BE2C (cell line): Measurements from ENCODE around the gene CES2.

Experiments used
- DNase-seq: peaks from one replicate; pipeline ENCODE4 v3.0.0-alpha.2; 2020
- H3K27me3 ChIP-seq: fragments of 250-450 bp; sonication (Bioruptor Pico); 2 replicates; pipeline ENCODE4 v1.5.1; 2020; ENCODE audit warnings: mild to moderate bottlenecking
- H3K36me3 ChIP-seq: fragments of 250-450 bp; sonication (Bioruptor Pico); 2 replicates; pipeline ENCODE4 v1.5.1; 2020; ENCODE audit warnings: mild to moderate bottlenecking
- H3K4me1 ChIP-seq: fragments of 250-450 bp; sonication (Bioruptor Pico); 2 replicates; pipeline ENCODE4 v1.5.1; 2020
- H3K4me3 ChIP-seq: 2 replicates; pipeline ENCODE4 v1.5.1; 2011; ENCODE audit warnings: low read depth, low read length
- H3K9me3 ChIP-seq: fragments of 250-450 bp; sonication (Bioruptor Pico); 2 replicates; pipeline ENCODE4 v1.5.1; 2020
- CTCF ChIP-seq: IDR thresholded peaks from 2 replicates; pipeline ENCODE4 v1.5.1; 2012; ENCODE audit warnings: mild to moderate bottlenecking, low read depth, low read length

Gene CES2

GRCh38 chr16:66946541-66946940 is 11.2 kb downstream of the CES2 start:
- no peaks in the 10 kb centered on the region for H3K27me3 ChIP-seq
- no peaks in the 10 kb centered on the region; the same call in 1 of the 2 replicates for H3K4me1 ChIP-seq
- H3K9me3 ChIP-seq, result no peaks in the 10 kb centered on the region
- TF ChIP-seq CTCF, result no peak
- H3K4me3 ChIP-seq, result no peak overlapping the region
- no peak for DNase-seq
- H3K36me3 ChIP-seq, result peaks cover 12% of the 10 kb centered on the region

GRCh38 chr16:66946974-66947301 is 11.6 kb downstream of the CES2 start:
- no peaks in the 10 kb centered on the region for H3K27me3 ChIP-seq
- no peaks in the 10 kb centered on the region for H3K9me3 ChIP-seq
- DNase-seq, result no peak
- H3K4me1 ChIP-seq, result no peaks in the 10 kb centered on the region; the same call in 1 of the 2 replicates
- TF ChIP-seq CTCF, result no peak
- no peak overlapping the region for H3K4me3 ChIP-seq
- peaks cover 10% of the 10 kb centered on the region; the same call in 1 of the 2 replicates for H3K36me3 ChIP-seq

- peaks cover 5% of the 10 kb centered on the region; the same call in 1 of the 2 replicates for H3K36me3 ChIP-seq
- TF ChIP-seq CTCF, result peak; percentile 87
- DNase-seq, result peak; percentile 78
- H3K4me3 ChIP-seq, result peak overlapping the region; percentile 56
- H3K27me3 ChIP-seq, result no peaks in the 10 kb centered on the region
- no peaks in the 10 kb centered on the region for H3K9me3 ChIP-seq
- no peaks in the 10 kb centered on the region; the same call in 1 of the 2 replicates for H3K4me1 ChIP-seq
Measured at GRCh38 chr16:66947302-66948065, 12.2 kb downstream of the CES2 start.

- no peak for TF ChIP-seq CTCF
Measured at GRCh38 chr16:66948134-66948836, 13.0 kb downstream of the CES2 start.

GRCh38 chr16:66948837-66949225 is 13.5 kb downstream of the CES2 start:
- Histone ChIP-seq H3K4me1 (no peaks in the 10 kb centered on the region; the same call in 1 of the 2 replicates), H3K9me3 (no peaks in the 10 kb centered on the region), H3K36me3 (no peaks in the 10 kb centered on the region), H3K27me3 (no peaks in the 10 kb centered on the region), H3K4me3 (no peak overlapping the region)
- no peak for DNase-seq
- TF ChIP-seq CTCF, result no peak

More at GRCh38 chr16:66948134-66948836, 13.0 kb downstream of the CES2 start:
- DNase-seq, result no peak
- no peaks in the 10 kb centered on the region for H3K27me3 ChIP-seq
- H3K9me3 ChIP-seq, result no peaks in the 10 kb centered on the region
- H3K36me3 ChIP-seq, result peaks cover 2% of the 10 kb centered on the region; the same call in 1 of the 2 replicates
- no peaks in the 10 kb centered on the region; the same call in 1 of the 2 replicates for H3K4me1 ChIP-seq
- peak overlapping the region; percentile 56 for H3K4me3 ChIP-seq

GRCh38 chr16:66949472-66949871 is 14.2 kb downstream of the CES2 start:
- H3K4me3 ChIP-seq, result no peak overlapping the region

More at GRCh38 chr16:66949472-66949871, 14.2 kb downstream of the CES2 start:
- Histone ChIP-seq H3K9me3 (no peaks in the 10 kb centered on the region), H3K27me3 (no peaks in the 10 kb centered on the region), H3K4me1 (no peaks in the 10 kb centered on the region; the same call in 1 of the 2 replicates), H3K36me3 (no peaks in the 10 kb centered on the region)
- DNase-seq, result no peak
- TF ChIP-seq CTCF, result no peak
